Neural cell (in vitro differentiated cells): Measurements from ENCODE around the gene CLCNKA. TPM values are rescaled to one million over a fixed set of nuclear protein-coding genes. Genes with fewer than 3 reads are reported as not detected.

Experiments
- H2AFZ ChIP-seq: fragments of 200-600, 300-800 bp; sonication (generic), shearing (Covaris generic); 2 replicates; pipeline ENCODE4 v1.6.0; 2014; ENCODE audit warnings: low read depth, mild to moderate bottlenecking, antibody characterized with exemption, low read length, moderate library complexity
- H3F3A ChIP-seq: fragments of 200-600 bp; shearing (Covaris generic); 2 replicates; pipeline ENCODE4 v1.6.1; 2016; ENCODE audit warnings: mild to moderate bottlenecking, moderate library complexity, mixed read lengths, antibody characterized with exemption, low read length; ENCODE audit not compliant: insufficient read depth, poor library complexity, severe bottlenecking
- H3K27ac ChIP-seq: fragments of 200-600, 300-800 bp; sonication (generic), shearing (Covaris generic); 2 replicates; pipeline ENCODE4 v1.5.1; 2014; ENCODE audit warnings: mild to moderate bottlenecking, low read length, moderate library complexity
- H3K27me3 ChIP-seq: fragments of 300-800, 200-600 bp; sonication (generic), shearing (Covaris generic); 2 replicates; pipeline ENCODE4 v1.6.0; 2014; ENCODE audit warnings: mild to moderate bottlenecking, low read depth, low read length, moderate library complexity; ENCODE audit not compliant: insufficient read depth
- H3K36me3 ChIP-seq: fragments of 300-800, 200-600 bp; sonication (generic), shearing (Covaris generic); 2 replicates; pipeline ENCODE4 v1.5.1; 2014; ENCODE audit warnings: mild to moderate bottlenecking, antibody characterized with exemption, low read length, moderate library complexity; ENCODE audit not compliant: insufficient read depth
- H3K4me2 ChIP-seq: fragments of 300-800, 200-600 bp; sonication (generic), shearing (Covaris generic); 2 replicates; pipeline ENCODE4 v1.6.0; 2014; ENCODE audit warnings: mild to moderate bottlenecking, low read length
- H3K4me3 ChIP-seq: fragments of 300-800, 200-600 bp; sonication (generic), shearing (Covaris generic); 2 replicates; pipeline ENCODE4 v1.5.1; 2014; ENCODE audit warnings: mild to moderate bottlenecking, low read length, moderate library complexity
- H3K79me2 ChIP-seq: fragments of 200-600 bp; shearing (Covaris generic); replicated peaks from 2 replicates; pipeline ENCODE4 v1.6.0; 2014; ENCODE audit warnings: mild to moderate bottlenecking, low read length, moderate library complexity; ENCODE audit not compliant: insufficient read depth
- H3K9ac ChIP-seq: fragments of 300-800, 200-600 bp; sonication (generic), shearing (Covaris generic); 2 replicates; pipeline ENCODE4 v1.6.1; 2016; ENCODE audit warnings: mild to moderate bottlenecking, low read length, mixed read lengths
- H3K9me2 ChIP-seq: fragments of 200-600 bp; shearing (Covaris generic); 2 replicates; pipeline ENCODE4 v1.6.1; 2016; ENCODE audit warnings: mild to moderate bottlenecking, low read length, mixed read lengths; ENCODE audit not compliant: insufficient read depth
- H3K9me3 ChIP-seq: fragments of 200-600, 300-800 bp; sonication (generic), shearing (Covaris generic); 2 replicates; pipeline ENCODE4 v1.6.1; 2016; ENCODE audit warnings: mild to moderate bottlenecking, mixed run types, low read length, moderate library complexity, mixed read lengths
- H4K20me1 ChIP-seq: fragments of 200-600 bp; shearing (Covaris generic); 2 replicates; pipeline ENCODE4 v1.6.1; 2016; ENCODE audit warnings: mild to moderate bottlenecking, mixed run types; ENCODE audit not compliant: insufficient read depth
- EP300 ChIP-seq: fragments of 450-650 bp; conservative IDR thresholded peaks from 2 replicates; pipeline ENCODE4 v1.6.1; 2014; ENCODE audit warnings: antibody characterized with exemption, mild to moderate bottlenecking, moderate library complexity; ENCODE audit not compliant: poor library complexity, severe bottlenecking
- EZH2 ChIP-seq: fragments of 200-600, 300-800 bp; shearing (Covaris generic), sonication (generic); IDR thresholded peaks from 2 replicates; pipeline ENCODE4 v1.6.1; 2014; ENCODE audit warnings: antibody characterized with exemption, low read length, borderline replicate concordance, mild to moderate bottlenecking; ENCODE audit not compliant: insufficient read depth, poor library complexity, severe bottlenecking
- MXI1 ChIP-seq: fragments of 450-650 bp; conservative IDR thresholded peaks from 2 replicates; pipeline ENCODE4 v1.6.1; 2014; ENCODE audit warnings: antibody characterized with exemption, mild to moderate bottlenecking; ENCODE audit not compliant: poor library complexity, severe bottlenecking
- POLR2AphosphoS5 ChIP-seq: IDR thresholded peaks from 2 replicates; pipeline ENCODE4 v1.6.1; 2012
- RAD21 ChIP-seq: fragments of 450-650 bp; conservative IDR thresholded peaks from 2 replicates; pipeline ENCODE4 v1.6.1; 2014; ENCODE audit warnings: antibody characterized with exemption, mild to moderate bottlenecking, moderate library complexity
- SMC3 ChIP-seq: fragments of 450-650 bp; conservative IDR thresholded peaks from 2 replicates; pipeline ENCODE4 v1.6.1; 2014; ENCODE audit warnings: antibody characterized with exemption, mild to moderate bottlenecking, moderate library complexity; ENCODE audit not compliant: poor library complexity
- TAF1 ChIP-seq: IDR thresholded peaks from 2 replicates; pipeline ENCODE4 v1.6.1; 2012; ENCODE audit warnings: low read depth
- polyA plus RNA-seq: library from polyadenylated mRNA; depleted of rRNA; stranded (reverse); fragments of >200 nt; gene quantifications from 2 replicates; pipeline ENCODE4 v1.2.3, GENCODE V29; 2014
- TF ChIP-seq, protein P1 (sequence below): fragments of 450-650 bp; IDR thresholded peaks from 2 replicates; pipeline ENCODE4 v1.5.1; 2014; ENCODE audit warnings: antibody characterized with exemption, mild to moderate bottlenecking, moderate library complexity; ENCODE audit not compliant: poor library complexity, severe bottlenecking
- TF ChIP-seq, protein P2 (sequence below): IDR thresholded peaks from 2 replicates; pipeline ENCODE4 v1.6.1; 2012; ENCODE audit warnings: borderline replicate concordance

Gene CLCNKA
- polyA plus RNA-seq, 1 donor from 2014 or later = not detected

DNA sequence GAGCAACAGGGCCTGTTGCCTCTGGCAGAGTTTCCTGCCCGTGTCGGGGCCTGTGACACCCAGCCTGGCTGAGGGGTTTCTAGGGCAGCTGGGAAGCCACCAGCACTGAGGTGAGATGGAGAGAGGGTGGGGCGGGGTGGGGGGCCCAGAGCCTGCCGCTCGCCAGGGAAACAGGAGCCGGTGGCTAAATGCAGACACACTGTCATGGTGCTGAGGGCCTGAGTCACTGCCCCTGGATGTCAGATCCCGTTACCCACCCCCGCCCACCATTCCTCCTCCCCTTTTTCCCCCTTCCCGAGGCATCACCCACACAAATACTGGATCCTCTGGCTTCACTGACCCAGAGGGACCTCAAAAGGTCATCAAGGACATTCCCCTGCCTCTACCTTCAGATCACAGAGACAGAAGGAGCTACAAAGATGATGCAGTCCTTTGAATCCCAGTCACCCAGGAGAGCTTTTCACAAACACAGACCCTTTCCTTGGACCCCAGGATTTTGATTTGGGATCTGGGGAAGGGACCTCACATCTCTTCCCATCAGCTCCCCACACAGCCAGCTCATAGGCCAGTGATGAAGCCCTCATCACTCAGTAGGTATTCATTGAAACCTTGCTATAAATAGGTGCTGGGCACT, 2.1 kb upstream of the CLCNKA start:
- H3K36me3 ChIP-seq = no peaks in the 10 kb centered on the region
- no peaks in the 10 kb centered on the region for H3K79me2 ChIP-seq
- no peak overlapping the region for H3K4me3 ChIP-seq
- no peaks in the 10 kb centered on the region for H3K9me3 ChIP-seq
- H3K27ac ChIP-seq = no peak overlapping the region
- H3K9ac ChIP-seq = no peak overlapping the region
- H3K9me2 ChIP-seq = no peaks in the 10 kb centered on the region
- H3K4me2 ChIP-seq = no peak overlapping the region
- no peaks in the 10 kb centered on the region for H3K27me3 ChIP-seq
- no peaks in the 10 kb centered on the region for H3F3A ChIP-seq
- no peaks in the 10 kb centered on the region for H4K20me1 ChIP-seq
- TF ChIP-seq EZH2 = no peak
- no peak for TF ChIP-seq SMC3
- no peak for TF ChIP-seq MXI1
- TF ChIP-seq, protein P1, sequence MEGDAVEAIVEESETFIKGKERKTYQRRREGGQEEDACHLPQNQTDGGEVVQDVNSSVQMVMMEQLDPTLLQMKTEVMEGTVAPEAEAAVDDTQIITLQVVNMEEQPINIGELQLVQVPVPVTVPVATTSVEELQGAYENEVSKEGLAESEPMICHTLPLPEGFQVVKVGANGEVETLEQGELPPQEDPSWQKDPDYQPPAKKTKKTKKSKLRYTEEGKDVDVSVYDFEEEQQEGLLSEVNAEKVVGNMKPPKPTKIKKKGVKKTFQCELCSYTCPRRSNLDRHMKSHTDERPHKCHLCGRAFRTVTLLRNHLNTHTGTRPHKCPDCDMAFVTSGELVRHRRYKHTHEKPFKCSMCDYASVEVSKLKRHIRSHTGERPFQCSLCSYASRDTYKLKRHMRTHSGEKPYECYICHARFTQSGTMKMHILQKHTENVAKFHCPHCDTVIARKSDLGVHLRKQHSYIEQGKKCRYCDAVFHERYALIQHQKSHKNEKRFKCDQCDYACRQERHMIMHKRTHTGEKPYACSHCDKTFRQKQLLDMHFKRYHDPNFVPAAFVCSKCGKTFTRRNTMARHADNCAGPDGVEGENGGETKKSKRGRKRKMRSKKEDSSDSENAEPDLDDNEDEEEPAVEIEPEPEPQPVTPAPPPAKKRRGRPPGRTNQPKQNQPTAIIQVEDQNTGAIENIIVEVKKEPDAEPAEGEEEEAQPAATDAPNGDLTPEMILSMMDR = no peak
- no peak for TF ChIP-seq RAD21
- TF ChIP-seq POLR2AphosphoS5 = no peak
- no peak for TF ChIP-seq TAF1
- TF ChIP-seq EP300 = no peak
- TF ChIP-seq, protein P2, sequence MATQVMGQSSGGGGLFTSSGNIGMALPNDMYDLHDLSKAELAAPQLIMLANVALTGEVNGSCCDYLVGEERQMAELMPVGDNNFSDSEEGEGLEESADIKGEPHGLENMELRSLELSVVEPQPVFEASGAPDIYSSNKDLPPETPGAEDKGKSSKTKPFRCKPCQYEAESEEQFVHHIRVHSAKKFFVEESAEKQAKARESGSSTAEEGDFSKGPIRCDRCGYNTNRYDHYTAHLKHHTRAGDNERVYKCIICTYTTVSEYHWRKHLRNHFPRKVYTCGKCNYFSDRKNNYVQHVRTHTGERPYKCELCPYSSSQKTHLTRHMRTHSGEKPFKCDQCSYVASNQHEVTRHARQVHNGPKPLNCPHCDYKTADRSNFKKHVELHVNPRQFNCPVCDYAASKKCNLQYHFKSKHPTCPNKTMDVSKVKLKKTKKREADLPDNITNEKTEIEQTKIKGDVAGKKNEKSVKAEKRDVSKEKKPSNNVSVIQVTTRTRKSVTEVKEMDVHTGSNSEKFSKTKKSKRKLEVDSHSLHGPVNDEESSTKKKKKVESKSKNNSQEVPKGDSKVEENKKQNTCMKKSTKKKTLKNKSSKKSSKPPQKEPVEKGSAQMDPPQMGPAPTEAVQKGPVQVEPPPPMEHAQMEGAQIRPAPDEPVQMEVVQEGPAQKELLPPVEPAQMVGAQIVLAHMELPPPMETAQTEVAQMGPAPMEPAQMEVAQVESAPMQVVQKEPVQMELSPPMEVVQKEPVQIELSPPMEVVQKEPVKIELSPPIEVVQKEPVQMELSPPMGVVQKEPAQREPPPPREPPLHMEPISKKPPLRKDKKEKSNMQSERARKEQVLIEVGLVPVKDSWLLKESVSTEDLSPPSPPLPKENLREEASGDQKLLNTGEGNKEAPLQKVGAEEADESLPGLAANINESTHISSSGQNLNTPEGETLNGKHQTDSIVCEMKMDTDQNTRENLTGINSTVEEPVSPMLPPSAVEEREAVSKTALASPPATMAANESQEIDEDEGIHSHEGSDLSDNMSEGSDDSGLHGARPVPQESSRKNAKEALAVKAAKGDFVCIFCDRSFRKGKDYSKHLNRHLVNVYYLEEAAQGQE = no peak
- H2AFZ ChIP-seq = no peak overlapping the region

DNA sequence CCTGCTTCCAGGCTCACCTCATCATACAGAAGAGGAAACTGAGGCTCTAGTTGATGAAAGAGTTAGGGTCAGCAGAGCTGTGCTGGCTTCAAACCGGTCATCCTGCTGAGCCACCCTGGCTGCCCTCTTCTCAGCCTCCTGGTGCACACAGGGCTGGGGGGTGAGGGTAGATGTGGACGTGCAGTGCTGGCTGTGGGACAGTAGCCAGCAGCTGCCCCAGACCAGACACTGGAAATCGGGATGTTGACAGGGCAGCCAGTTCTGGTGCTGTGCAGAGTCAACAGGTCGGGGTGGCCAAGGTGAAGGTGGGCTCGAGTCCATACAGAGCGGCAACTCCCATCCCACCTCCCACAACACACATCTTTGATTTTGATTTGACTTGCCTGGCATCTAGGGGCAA, 1.5 kb upstream of the CLCNKA start:
- Histone ChIP-seq H3K27ac (no peak overlapping the region), H2AFZ (no peak overlapping the region), H4K20me1 (no peaks in the 10 kb centered on the region)

More for the DNA sequence above, 1.5 kb upstream of the CLCNKA start:
- Histone ChIP-seq H3K4me2 (no peak overlapping the region), H3K36me3 (no peaks in the 10 kb centered on the region), H3K27me3 (no peaks in the 10 kb centered on the region), H3K9me2 (no peaks in the 10 kb centered on the region), H3K4me3 (no peak overlapping the region), H3K9me3 (no peaks in the 10 kb centered on the region), H3K9ac (no peak overlapping the region), H3F3A (no peaks in the 10 kb centered on the region), H3K79me2 (no peaks in the 10 kb centered on the region)
- no peak for TF ChIP-seq SMC3
- no peak for TF ChIP-seq EZH2
- TF ChIP-seq EP300 = no peak
- TF ChIP-seq RAD21 = no peak
- TF ChIP-seq, protein P2 = no peak
- no peak for TF ChIP-seq TAF1
- TF ChIP-seq POLR2AphosphoS5 = no peak
- TF ChIP-seq MXI1 = no peak
- TF ChIP-seq, protein P1 = no peak
